ENCODE measurements around the gene TP63. TPM values are rescaled to one million over a fixed set of nuclear protein-coding genes. Genes with fewer than 3 reads are reported as not detected.
A peak's percentile ranks its signal among the peaks of the same experiment; 100 is the strongest.

The TP63 gene
- total RNA-seq, 1 donor from 2014 or later, result 1.1 TPM

DNA sequence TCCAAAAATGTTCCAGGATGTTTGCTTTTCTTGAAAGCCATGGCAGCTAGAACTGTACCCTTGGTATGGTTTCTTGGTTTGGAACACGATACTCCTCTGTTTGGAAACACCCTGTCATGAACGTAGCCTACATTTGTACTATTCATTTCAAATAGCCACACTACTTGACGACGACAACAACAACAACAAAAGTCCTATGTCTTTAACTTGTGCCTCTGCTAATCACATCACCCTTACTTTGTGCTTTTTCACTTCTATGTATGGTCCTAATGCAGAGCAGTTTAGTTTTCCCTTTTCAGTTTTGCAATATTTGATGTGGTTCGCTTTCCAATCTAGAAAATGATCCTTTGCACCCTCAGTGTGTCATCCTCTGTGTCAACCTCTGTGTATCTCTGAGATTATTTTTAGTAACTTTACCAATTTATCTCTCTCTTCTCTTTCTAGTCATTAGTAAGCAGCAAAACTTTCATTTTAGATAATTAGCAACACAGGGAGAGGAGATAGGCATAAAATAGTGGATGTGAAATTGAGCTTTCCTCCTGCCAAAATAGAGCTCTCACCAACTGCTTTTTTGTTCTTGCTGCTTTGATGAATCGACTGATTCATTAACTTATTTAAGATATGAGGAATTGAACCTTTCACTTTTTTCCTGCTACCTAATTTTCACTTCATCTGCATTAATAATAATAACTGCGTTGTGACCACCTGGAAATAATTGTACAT lies 44.1 kb upstream of the TP63 start:
- Histone ChIP-seq H3K27ac (ENCODE audit: low read depth, low read length) (no peak overlapping the region), H3K27me3 (ENCODE audit: insufficient read depth, low read length) (no peaks in the 10 kb centered on the region), H3K4me1 (ENCODE audit: insufficient read depth, low read length) (peaks cover 5% of the 10 kb centered on the region), H3K4me3 (ENCODE audit: insufficient read depth, low read depth, low read length) (no peak overlapping the region), H3K9ac (ENCODE audit: low read length) (no peak overlapping the region), H4K20me1 (ENCODE audit: insufficient read depth, low read length) (no peaks in the 10 kb centered on the region), H3K36me3 (ENCODE audit: insufficient read depth, low read length) (no peaks in the 10 kb centered on the region), H3K9me3 (ENCODE audit: insufficient read depth, low read depth, low read length) (no peaks in the 10 kb centered on the region), H3K4me2 (ENCODE audit: low read length) (no peak overlapping the region), H3K79me2 (ENCODE audit: insufficient read depth, low read length) (no peaks in the 10 kb centered on the region), H2AFZ (ENCODE audit: low read depth, low read length) (no peak overlapping the region)
- DNase-seq (ENCODE audit: low read depth) (no peak), FAIRE-seq (peak; percentile 58)
- TF ChIP-seq, protein P1, sequence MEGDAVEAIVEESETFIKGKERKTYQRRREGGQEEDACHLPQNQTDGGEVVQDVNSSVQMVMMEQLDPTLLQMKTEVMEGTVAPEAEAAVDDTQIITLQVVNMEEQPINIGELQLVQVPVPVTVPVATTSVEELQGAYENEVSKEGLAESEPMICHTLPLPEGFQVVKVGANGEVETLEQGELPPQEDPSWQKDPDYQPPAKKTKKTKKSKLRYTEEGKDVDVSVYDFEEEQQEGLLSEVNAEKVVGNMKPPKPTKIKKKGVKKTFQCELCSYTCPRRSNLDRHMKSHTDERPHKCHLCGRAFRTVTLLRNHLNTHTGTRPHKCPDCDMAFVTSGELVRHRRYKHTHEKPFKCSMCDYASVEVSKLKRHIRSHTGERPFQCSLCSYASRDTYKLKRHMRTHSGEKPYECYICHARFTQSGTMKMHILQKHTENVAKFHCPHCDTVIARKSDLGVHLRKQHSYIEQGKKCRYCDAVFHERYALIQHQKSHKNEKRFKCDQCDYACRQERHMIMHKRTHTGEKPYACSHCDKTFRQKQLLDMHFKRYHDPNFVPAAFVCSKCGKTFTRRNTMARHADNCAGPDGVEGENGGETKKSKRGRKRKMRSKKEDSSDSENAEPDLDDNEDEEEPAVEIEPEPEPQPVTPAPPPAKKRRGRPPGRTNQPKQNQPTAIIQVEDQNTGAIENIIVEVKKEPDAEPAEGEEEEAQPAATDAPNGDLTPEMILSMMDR (IDR thresholded peaks at IDR 0.05; ENCODE audit: insufficient read depth, low read depth, low read length), result no peak
- no peak for TF ChIP-seq EZH2 (IDR thresholded peaks at IDR 0.05; ENCODE audit: insufficient read depth, low read length)
- H3K4me1 Mint-ChIP-seq (ENCODE audit: low read depth, unreplicated experiment), result peaks cover 6% of the 10 kb centered on the region
- H3K36me3 Mint-ChIP-seq (ENCODE audit: low read depth, unreplicated experiment), result no peaks in the 10 kb centered on the region
- H3K4me3 Mint-ChIP-seq (ENCODE audit: unreplicated experiment), result no peak overlapping the region
- no peak overlapping the region for H3K27ac Mint-ChIP-seq (ENCODE audit: unreplicated experiment)
- no peaks in the 10 kb centered on the region for H3K27me3 Mint-ChIP-seq (ENCODE audit: low read depth, unreplicated experiment)
- no peaks in the 10 kb centered on the region for H3K9me3 Mint-ChIP-seq (ENCODE audit: unreplicated experiment)

DNA sequence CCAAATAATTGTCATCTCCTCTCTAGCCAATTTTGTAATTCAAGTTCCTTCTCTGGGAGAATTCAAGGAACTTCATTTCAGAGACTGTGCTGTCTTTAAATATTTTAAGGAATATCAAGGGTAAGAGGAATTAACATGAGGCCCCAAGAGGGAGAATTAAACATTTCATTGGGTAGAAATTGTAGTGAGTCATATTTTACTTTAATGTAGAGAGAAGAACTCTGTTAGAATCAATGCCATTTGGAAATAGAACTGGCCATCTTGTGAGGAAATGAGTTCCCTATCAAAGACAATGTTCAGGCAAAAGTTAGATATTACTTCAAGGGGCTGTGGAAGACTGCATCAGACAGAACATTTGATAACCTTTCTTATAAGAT lies 43.5 kb upstream of the TP63 start:
- Mint-ChIP-seq H3K27me3 (ENCODE audit: low read depth, unreplicated experiment) (no peaks in the 10 kb centered on the region), H3K9me3 (ENCODE audit: unreplicated experiment) (no peaks in the 10 kb centered on the region), H3K36me3 (ENCODE audit: low read depth, unreplicated experiment) (no peaks in the 10 kb centered on the region), H3K4me3 (ENCODE audit: unreplicated experiment) (no peak overlapping the region), H3K27ac (ENCODE audit: unreplicated experiment) (no peak overlapping the region), H3K4me1 (ENCODE audit: low read depth, unreplicated experiment) (peaks cover 6% of the 10 kb centered on the region)
- H3K27me3 ChIP-seq (ENCODE audit: insufficient read depth, low read length), result no peaks in the 10 kb centered on the region
- DNase-seq (ENCODE audit: low read depth) (no peak), FAIRE-seq (no peak)
- H3K4me2 ChIP-seq (ENCODE audit: low read length), result peak overlapping the region; percentile 54
- H3K4me3 ChIP-seq (ENCODE audit: insufficient read depth, low read depth, low read length), result no peak overlapping the region
- H3K9ac ChIP-seq (ENCODE audit: low read length), result no peak overlapping the region
- H3K79me2 ChIP-seq (ENCODE audit: insufficient read depth, low read length), result no peaks in the 10 kb centered on the region
- H2AFZ ChIP-seq (ENCODE audit: low read depth, low read length), result no peak overlapping the region
- H3K4me1 ChIP-seq (ENCODE audit: insufficient read depth, low read length), result peaks cover 5% of the 10 kb centered on the region
- H3K27ac ChIP-seq (ENCODE audit: low read depth, low read length), result no peak overlapping the region
- no peak for TF ChIP-seq EZH2 (IDR thresholded peaks at IDR 0.05; ENCODE audit: insufficient read depth, low read length)
- TF ChIP-seq, protein P1 (IDR thresholded peaks at IDR 0.05; ENCODE audit: insufficient read depth, low read depth, low read length), result no peak
- no peaks in the 10 kb centered on the region for H4K20me1 ChIP-seq (ENCODE audit: insufficient read depth, low read length)
- H3K36me3 ChIP-seq (ENCODE audit: insufficient read depth, low read length), result no peaks in the 10 kb centered on the region
- H3K9me3 ChIP-seq (ENCODE audit: insufficient read depth, low read depth, low read length), result no peaks in the 10 kb centered on the region

- DNase-seq (ENCODE audit: low read depth), result peak; percentile 13
- no peak overlapping the region for H2AFZ ChIP-seq (ENCODE audit: low read depth, low read length)
- H3K27ac Mint-ChIP-seq (ENCODE audit: unreplicated experiment), result no peak overlapping the region
Measured at GRCh38 chr3:189588070-189588469, 43.1 kb upstream of the TP63 start.

More at GRCh38 chr3:189588070-189588469, 43.1 kb upstream of the TP63 start:
- peaks cover 6% of the 10 kb centered on the region for H3K4me1 Mint-ChIP-seq (ENCODE audit: low read depth, unreplicated experiment)
- H3K9ac ChIP-seq (ENCODE audit: low read length), result no peak overlapping the region
- H3K4me3 ChIP-seq (ENCODE audit: insufficient read depth, low read depth, low read length), result no peak overlapping the region
- peaks cover 5% of the 10 kb centered on the region for H3K4me1 ChIP-seq (ENCODE audit: insufficient read depth, low read length)
- TF ChIP-seq EZH2 (IDR thresholded peaks at IDR 0.05; ENCODE audit: insufficient read depth, low read length), result no peak
- TF ChIP-seq, protein P1 (IDR thresholded peaks at IDR 0.05; ENCODE audit: insufficient read depth, low read depth, low read length), result no peak
- H3K9me3 ChIP-seq (ENCODE audit: insufficient read depth, low read depth, low read length), result no peaks in the 10 kb centered on the region
- H3K36me3 ChIP-seq (ENCODE audit: insufficient read depth, low read length), result no peaks in the 10 kb centered on the region
- H4K20me1 ChIP-seq (ENCODE audit: insufficient read depth, low read length), result no peaks in the 10 kb centered on the region
- no peak for FAIRE-seq
- H3K27me3 ChIP-seq (ENCODE audit: insufficient read depth, low read length), result no peaks in the 10 kb centered on the region
- H3K79me2 ChIP-seq (ENCODE audit: insufficient read depth, low read length), result no peaks in the 10 kb centered on the region
- H3K4me3 Mint-ChIP-seq (ENCODE audit: unreplicated experiment), result no peak overlapping the region
- peak overlapping the region; percentile 54 for H3K4me2 ChIP-seq (ENCODE audit: low read length)
- peak overlapping the region; percentile 25 for H3K27ac ChIP-seq (ENCODE audit: low read depth, low read length)
- no peaks in the 10 kb centered on the region for H3K36me3 Mint-ChIP-seq (ENCODE audit: low read depth, unreplicated experiment)
- H3K9me3 Mint-ChIP-seq (ENCODE audit: unreplicated experiment), result no peaks in the 10 kb centered on the region
- no peaks in the 10 kb centered on the region for H3K27me3 Mint-ChIP-seq (ENCODE audit: low read depth, unreplicated experiment)

Data from astrocyte (in vitro differentiated cells and primary cell).